ENCODE results near the gene LGALS7B. TPM values are rescaled to one million over a fixed set of nuclear protein-coding genes. Genes with fewer than 3 reads are reported as not detected.

Gene LGALS7B
- polyA plus RNA-seq, 3 donors = not detected

DNA sequence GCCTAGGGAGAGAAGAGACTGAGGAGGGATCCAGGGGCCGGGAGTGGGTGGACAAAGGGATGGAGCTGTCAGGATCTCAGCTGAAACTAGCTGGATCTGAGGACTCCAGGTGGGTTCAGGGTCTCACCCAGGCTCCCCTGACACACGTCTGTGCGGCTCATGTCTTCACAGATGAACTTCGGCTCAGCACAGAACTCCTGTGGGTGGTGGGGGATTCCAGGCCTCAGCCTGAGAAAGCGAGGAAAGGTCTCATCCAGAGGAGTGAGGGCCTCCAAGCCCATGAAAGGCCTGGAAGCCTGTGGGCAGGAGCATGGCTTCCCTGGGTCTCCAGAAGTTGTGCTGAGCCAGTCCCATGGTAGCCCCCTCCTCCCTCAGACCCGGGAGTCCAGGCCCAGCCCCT lies 46.1 kb upstream of the LGALS7B start:
- H3K4me1 Mint-ChIP-seq = peaks cover 7% of the 10 kb centered on the region
- no peak overlapping the region for H3K27ac Mint-ChIP-seq
- H3K27me3 Mint-ChIP-seq (ENCODE audit: low read depth in 3 of 3) = peaks cover 4 to 11% (median 9%) of the 10 kb centered on the region in 3 donors
- no peaks in the 10 kb centered on the region for H3K36me3 ChIP-seq (replicated peaks in 1 of 2; ENCODE audit: control insufficient read depth in 1 of 2, insufficient read depth in 2 of 2, low read length in 2 of 2)
- H3K27me3 ChIP-seq (ENCODE audit: control insufficient read depth in 2 of 2, insufficient read depth in 2 of 2, low read length in 2 of 2) = peaks cover 0 to under 1% of the 10 kb centered on the region in 2 donors
- 74% methylated on average over 2 of the region's 6 CpGs for WGBS (ENCODE audit: insufficient coverage)
- H3K79me2 ChIP-seq (ENCODE audit: insufficient read depth, low read length) = no peaks in the 10 kb centered on the region
- no peak overlapping the region for H2AFZ ChIP-seq (ENCODE audit: insufficient read depth, low read depth, low read length, poor library complexity, severe bottlenecking)
- no peak for TF ChIP-seq CTCF (IDR thresholded peaks at IDR 0.05)
- intact Hi-C loops (cut with micrococcal nuclease) = no loop called here
- DNase-seq = no peak
- H3K4me1 ChIP-seq (ENCODE audit: control insufficient read depth in 1 of 2, insufficient read depth in 2 of 2, low read length in 2 of 2) = peaks cover 0 to 7% of the 10 kb centered on the region in 2 donors
- no peak overlapping the region for H3K27ac ChIP-seq (ENCODE audit: low read depth in 1 of 2, low read length in 2 of 2)
- no peak overlapping the region for H3K4me3 ChIP-seq (replicated peaks in 1 of 3; ENCODE audit: low read depth in 2 of 3, low read length in 3 of 3)
- H3K4me2 ChIP-seq (replicated peaks; ENCODE audit: extremely low read depth, low read length, poor library complexity, severe bottlenecking) = no peak overlapping the region
- no peaks in the 10 kb centered on the region for H4K20me1 ChIP-seq (ENCODE audit: insufficient read depth, low read length)
- H3K9me3 ChIP-seq (replicated peaks in 1 of 2; ENCODE audit: control insufficient read depth in 1 of 2, insufficient read depth in 1 of 2, low read length in 2 of 2) = no peaks in the 10 kb centered on the region
- peaks cover 0 to 3% (median 0%) of the 10 kb centered on the region in 7 donors for H3K9me3 Mint-ChIP-seq
- no peak overlapping the region for H3K9ac ChIP-seq (ENCODE audit: insufficient read depth, low read length, poor library complexity, severe bottlenecking)
- no peak overlapping the region for H3K4me3 Mint-ChIP-seq
- H3K36me3 Mint-ChIP-seq = no peaks in the 10 kb centered on the region

- no peak overlapping the region for H3K27ac Mint-ChIP-seq
- Histone ChIP-seq H3K9ac (ENCODE audit: insufficient read depth, low read length, poor library complexity, severe bottlenecking) (no peak overlapping the region), H3K4me3 (replicated peaks in 1 of 3; ENCODE audit: low read depth in 2 of 3, low read length in 3 of 3) (no peak overlapping the region), H3K4me2 (replicated peaks; ENCODE audit: extremely low read depth, low read length, poor library complexity, severe bottlenecking) (no peak overlapping the region), H3K79me2 (ENCODE audit: insufficient read depth, low read length) (no peaks in the 10 kb centered on the region), H3K4me1 (ENCODE audit: control insufficient read depth in 1 of 2, insufficient read depth in 2 of 2, low read length in 2 of 2) (peaks cover 0 to 7% of the 10 kb centered on the region in 2 donors), H3K27me3 (ENCODE audit: control insufficient read depth in 2 of 2, insufficient read depth in 2 of 2, low read length in 2 of 2) (no peaks in the 10 kb centered on the region), H3K27ac (ENCODE audit: low read depth in 1 of 2, low read length in 2 of 2) (no peak overlapping the region), H3K36me3 (replicated peaks in 1 of 2; ENCODE audit: control insufficient read depth in 1 of 2, insufficient read depth in 2 of 2, low read length in 2 of 2) (no peaks in the 10 kb centered on the region), H3K9me3 (replicated peaks in 1 of 2; ENCODE audit: control insufficient read depth in 1 of 2, insufficient read depth in 1 of 2, low read length in 2 of 2) (no peaks in the 10 kb centered on the region), H4K20me1 (ENCODE audit: insufficient read depth, low read length) (no peaks in the 10 kb centered on the region), H2AFZ (ENCODE audit: insufficient read depth, low read depth, low read length, poor library complexity, severe bottlenecking) (no peak overlapping the region)
- TF ChIP-seq CTCF (IDR thresholded peaks at IDR 0.05) = no peak
- no peaks in the 10 kb centered on the region for H3K36me3 Mint-ChIP-seq
- H3K9me3 Mint-ChIP-seq = peaks cover 0 to under 1% (median 0%) of the 10 kb centered on the region in 7 donors
- DNase-seq = no peak
- peaks cover 7% of the 10 kb centered on the region for H3K4me1 Mint-ChIP-seq
- 88% methylated on average over 14 of the region's 20 CpGs for WGBS (ENCODE audit: insufficient coverage)
- intact Hi-C loops (cut with micrococcal nuclease) = no loop called here
- H3K4me3 Mint-ChIP-seq = no peak overlapping the region
- H3K27me3 Mint-ChIP-seq (ENCODE audit: low read depth in 3 of 3) = peaks cover 2 to 9% (median 9%) of the 10 kb centered on the region in 3 donors
Measured at GRCh38 chr19:38743394-38744297, 45.4 kb upstream of the LGALS7B start.

Data from CD14-positive monocyte (primary cell).